Thyroid gland (tissue), 4 donors: ENCODE results near the gene CHST12.

ENCODE experiments used
- CTCF ChIP-seq, 6 experiments: fragments of 200-600 bp in 3 of 6; fragments of 450-650 bp in 3 of 6; sonication (generic) in 3 of 6; IDR thresholded peaks; one replicate each; pipeline ENCODE4 v1.5.1; 2016 to 2019; ENCODE audit warnings: antibody characterized with exemption in 6 of 6, mild to moderate bottlenecking in 2 of 6, inconsistent platforms in 1 of 6, moderate library complexity in 1 of 6
- POLR2A ChIP-seq, 2 donors: fragments of 450-650 bp; IDR thresholded peaks; one replicate each; pipeline ENCODE4 v1.6.1; 2017; ENCODE audit warnings: antibody characterized with exemption in 2 of 2, mild to moderate bottlenecking in 2 of 2, moderate library complexity in 1 of 2

GRCh38 chr7:2471396-2471795 lies 68.0 kb downstream of the CHST12 start:
- TF ChIP-seq CTCF (IDR thresholded peaks at IDR 0.05) (no peak), POLR2A (IDR thresholded peaks at IDR 0.05) (no peak)
